Measurements from ENCODE around the gene SORCS2.

SORCS2 gene

GRCh38 chr4:7727749-7728148 lies 535.4 kb downstream of the SORCS2 start:
- no peak for DNase-seq

- DNase-seq: no peak
Observed at GRCh38 chr4:7731437-7731836, 539.1 kb downstream of the SORCS2 start.

GRCh38 chr4:7732263-7732662 lies 539.9 kb downstream of the SORCS2 start:
- no peak for DNase-seq

GRCh38 chr4:7733201-7733600 lies 540.9 kb downstream of the SORCS2 start:
- DNase-seq: no peak

- no peak for DNase-seq
Observed at GRCh38 chr4:7733801-7734650, 541.7 kb downstream of the SORCS2 start.

GRCh38 chr4:7734651-7735260 lies 542.4 kb downstream of the SORCS2 start:
- DNase-seq: no peak

- no peak for DNase-seq
Observed at GRCh38 chr4:7735395-7735794, 543.1 kb downstream of the SORCS2 start.

GRCh38 chr4:7735961-7736360 lies 543.6 kb downstream of the SORCS2 start:
- no peak for DNase-seq

GRCh38 chr4:7736436-7737267 lies 544.3 kb downstream of the SORCS2 start:
- DNase-seq: no peak

- DNase-seq: no peak
Observed at GRCh38 chr4:7737268-7737645, 544.9 kb downstream of the SORCS2 start.

GRCh38 chr4:7737752-7738457 lies 545.6 kb downstream of the SORCS2 start:
- DNase-seq: no peak

- no peak for DNase-seq
Observed at GRCh38 chr4:7738458-7739076, 546.2 kb downstream of the SORCS2 start.

- no peak for DNase-seq
Observed at GRCh38 chr4:7739077-7739917, 547.0 kb downstream of the SORCS2 start.

- no peak for DNase-seq
Observed at GRCh38 chr4:7739918-7740865, 547.9 kb downstream of the SORCS2 start.

GRCh38 chr4:7740866-7741525 lies 548.7 kb downstream of the SORCS2 start:
- no peak for DNase-seq

- DNase-seq: no peak
Observed at GRCh38 chr4:7741946-7742806, 549.8 kb downstream of the SORCS2 start.

GRCh38 chr4:7742807-7743280 lies 550.5 kb downstream of the SORCS2 start:
- DNase-seq: no peak

- no peak for DNase-seq
Observed at GRCh38 chr4:7744142-7744804, 551.9 kb downstream of the SORCS2 start.

Data from activated naive CD4-positive, alpha-beta T cell (primary cell).